Heart left ventricle (tissue), 16 donors: Measurements from ENCODE around the gene MZT2A. TPM values are rescaled to one million over a fixed set of nuclear protein-coding genes. Genes with fewer than 3 reads are reported as not detected.
"Not testable (repeated sequence)": the region's sequence is repeated elsewhere in the genome, so short reads cannot be mapped to it uniquely, and the experiment has no call there.

Experiments used
- ATAC-seq, 4 donors: fragments of 200-7000 bp; cut with Tn5 transposase; one replicate each; pipeline ENCODE4 v1.9.1; 2020 to 2022; ENCODE audit warnings: moderate library complexity in 4 of 4, mild to moderate bottlenecking in 3 of 4, moderate number of reproducible peaks in 1 of 4
- DNase-seq, 5 donors: peaks; one replicate each; pipeline ENCODE4 v3.0.0-alpha.2; 2020
- H3K27ac ChIP-seq, 12 donors: fragments of 200-600 bp; sonication (generic) in 4 of 12; one replicate each; pipeline versions ENCODE4 v1.5.0 to v1.8.0; 2016 to 2022; ENCODE audit warnings: mild to moderate bottlenecking in 2 of 12
- H3K27me3 ChIP-seq, 9 donors: fragments of 200-600 bp; sonication (generic) in 2 of 9; one replicate each; pipeline versions ENCODE4 v1.5.1 to v1.8.0; 2016 to 2022; ENCODE audit warnings: mild to moderate bottlenecking in 3 of 9
- H3K36me3 ChIP-seq, 9 donors: fragments of 200-600 bp; sonication (generic) in 2 of 9; one replicate each; pipeline versions ENCODE4 v1.5.0 to v1.8.0; 2018 to 2022; ENCODE audit warnings: mild to moderate bottlenecking in 2 of 9
- H3K4me1 ChIP-seq, 12 donors: fragments of 200-600 bp; sonication (generic) in 4 of 12; one replicate each; pipeline versions ENCODE4 v1.5.0 to v1.8.0; 2016 to 2022; ENCODE audit warnings: mild to moderate bottlenecking in 3 of 12
- H3K4me3 ChIP-seq, 12 donors: fragments of 200-600 bp; sonication (generic) in 4 of 12; one replicate each; pipeline versions ENCODE4 v1.5.0 to v1.8.0; 2017 to 2022; ENCODE audit warnings: mild to moderate bottlenecking in 9 of 12, moderate library complexity in 4 of 12
- H3K9me3 ChIP-seq, 12 donors: fragments of 200-600 bp; sonication (generic) in 4 of 12; one replicate each; pipeline versions ENCODE4 v1.5.0 to v1.8.0; 2016 to 2022; ENCODE audit warnings: mild to moderate bottlenecking in 1 of 12
- POLR2A ChIP-seq, 2 donors: fragments of 450-650 bp; IDR thresholded peaks; one replicate each; pipeline ENCODE4 v1.6.1; 2017; ENCODE audit warnings: antibody characterized with exemption in 2 of 2, mild to moderate bottlenecking in 2 of 2, moderate library complexity in 2 of 2
- WGBS, 4 donors: extraction: QIAGEN DNeasy Blood & Tissue Kit in 2 of 4; methylation state at CpG; one replicate each; pipeline versions ENCODE4 v1.1.5 to v1.1.7; 2013 to 2018; 5-methylcytosine and 5-hydroxymethylcytosine counted together
- intact Hi-C, 10 donors: fragments of 100-400 bp; cut with DNase I; formaldehyde crosslinking; loops; one replicate each; pipeline versions ENCODE4 v1.11.1 to v1.14.2; 2022
- microRNA-seq, 4 donors: library from miRNA; unstranded; fragments of <30 nt; microRNA quantifications; one replicate each; pipeline versions ENCODE4 to v1.2.0, GENCODE V29; 2017 to 2020
- polyA plus RNA-seq, 2 donors: library from polyadenylated mRNA; stranded (reverse); fragments of 200-250 nt; gene quantifications; one replicate each; pipeline ENCODE4 v1.2.3, GENCODE V29; 2013
- total RNA-seq, 9 donors: library from RNA; depleted of rRNA in 2 of 9; stranded (reverse); fragments of >200 nt in 2 of 9; fragmentation: NEBNext Ultra II Directional in 3 of 9; extraction: Animal tissue kit (Norgen Biotek cat#: 25700) in 3 of 9; gene quantifications; one replicate each; pipeline versions ENCODE4 v1.1.0 to v1.2.4, GENCODE V29; 2016 to 2023
- TF ChIP-seq, protein P1 (sequence below), 12 donors: fragments of 200-600 bp; sonication (generic) in 4 of 12; IDR thresholded peaks; one replicate each; pipeline versions ENCODE4 v1.5.0 to v1.8.0; 2018 to 2022; ENCODE audit warnings: antibody characterized with exemption in 12 of 12, mild to moderate bottlenecking in 5 of 12
- donor health status: ischemic (EF 13 %, LVEDD 7.1; RV severe dilation, severe dysfunction).
- donor health status: healthy with polysubstance abuse.
- donor health status: DM: no; HTN: yes; CAD: no.
- donor health status: DM: no; HTN: no; CAD: no.
- donor health status: ischemic (EF 25% LVEDD 6.9; RV normal size, moderate dysfunction).
- donor health status: ischemic (EF 25% LVEDD 5.7; RV mildly dilated, moderate dysfunction).
- donor health status: healthy.
- donor health status: DM: yes; HTN: yes; CAD: no.
- donor health status: ischemic (EF 35%, LVEDD 5.7; RV mildly dilated, moderate dysfunction).
- donor health status: nonischemic (EF 11% LVEDD 7.7; RV severe dilation, severe dysfunction).
- donor health status: DM: yes; HTN: yes; CAD: no.
- donor health status: PGD.
- donor health status: ischemic (EF 29% LVEDD 5.4; RV normal size, mild dysfunction).
- donor health status: nonischemic (EF 23%, LVEDD 6.1; RV moderate dilation, normal function).

The MZT2A gene
- total and polyA plus RNA-seq, 11 donors = 112 to 438 (median 203) TPM

DNA sequence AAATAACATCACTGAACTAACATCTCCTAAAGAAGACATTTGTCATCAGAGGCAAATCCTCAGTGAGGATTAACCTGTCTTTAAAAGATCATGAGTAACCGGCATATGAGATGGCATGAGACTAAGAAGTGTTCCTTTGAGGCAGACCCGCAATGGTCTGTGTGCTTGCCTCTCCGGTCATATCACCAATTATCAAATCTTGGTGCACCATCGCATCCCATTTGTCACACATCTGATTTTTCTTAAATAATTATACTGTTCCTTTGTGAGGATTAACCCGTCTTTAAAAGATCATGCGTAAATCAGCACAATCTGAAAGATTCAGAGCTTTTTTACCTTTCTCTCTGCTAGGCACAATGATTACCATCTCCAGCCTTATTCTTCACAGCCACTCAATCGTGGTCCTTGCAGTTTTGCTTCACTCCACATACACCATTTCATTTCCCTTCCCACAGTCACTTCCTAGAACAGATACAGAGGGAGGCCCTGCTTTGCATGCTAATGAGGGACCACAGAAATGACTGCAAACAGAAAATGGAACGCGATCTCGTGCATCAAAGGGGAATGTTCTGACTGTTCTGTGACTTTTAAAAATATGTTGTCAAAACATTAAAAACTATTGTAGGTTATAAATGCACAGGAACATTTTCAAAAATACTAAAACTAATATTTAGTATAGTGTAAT is 40.8 kb downstream of the MZT2A start:
- H3K36me3 ChIP-seq, H3K4me3 ChIP-seq, ATAC-seq, H3K27ac ChIP-seq, H3K4me1 ChIP-seq, H3K9me3 ChIP-seq, intact Hi-C loops, DNase-seq, H3K27me3 ChIP-seq: not testable (repeated sequence)
- 65 to 82% (median 71%) methylated on average over 7 to 10 of the region's 10 CpGs for WGBS, 4 donors

DNA sequence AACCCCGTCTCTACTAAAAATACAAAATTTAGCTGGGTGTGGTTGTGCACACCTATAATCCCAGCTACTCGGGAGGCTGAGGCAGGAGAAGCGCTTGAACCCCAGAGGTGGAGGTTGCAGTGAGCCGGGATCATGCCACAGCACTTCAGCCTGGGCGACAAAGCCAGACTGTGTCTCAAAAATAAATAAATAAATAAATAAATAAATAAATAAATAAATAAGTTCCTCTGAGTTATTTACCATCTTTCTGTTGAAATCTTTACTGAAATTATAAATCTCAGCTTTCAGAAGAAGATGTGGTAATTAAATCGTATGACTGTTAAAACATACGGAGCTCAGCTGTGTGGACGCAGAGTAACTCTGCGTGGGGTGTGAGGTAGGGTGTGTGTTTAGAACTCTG is 44.2 kb downstream of the MZT2A start:
- H3K9me3 ChIP-seq, H3K27ac ChIP-seq, DNase-seq, H3K4me1 ChIP-seq, H3K27me3 ChIP-seq, H3K36me3 ChIP-seq, intact Hi-C loops, ATAC-seq, H3K4me3 ChIP-seq: not testable (repeated sequence)
- 78 to 95% (median 89%) methylated on average over 3 to 9 of the region's 9 CpGs for WGBS, 4 donors

DNA sequence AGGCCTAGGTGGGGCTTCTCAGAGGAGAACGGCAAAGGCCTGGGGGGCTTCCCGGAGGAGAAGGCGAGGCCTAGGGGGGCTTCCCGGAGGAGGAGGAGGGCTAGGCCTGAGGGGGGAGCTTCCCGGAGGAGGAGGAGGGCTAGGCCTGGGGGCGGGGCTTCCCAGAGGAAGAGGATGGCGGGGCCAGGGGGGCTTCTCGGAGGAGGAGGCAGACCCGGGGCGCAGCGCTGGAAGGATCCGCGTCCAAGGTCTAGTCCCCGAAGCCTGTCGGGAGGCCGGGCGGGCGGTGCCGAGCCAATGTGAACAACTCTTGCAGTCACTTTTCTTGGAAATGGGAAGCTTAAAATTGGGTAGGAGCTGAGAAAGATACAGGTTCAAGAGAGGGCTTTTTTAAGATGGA is 46.3 kb downstream of the MZT2A start:
- WGBS, 4 donors = 89 to 95% (median 94%) methylated on average over 19 of the region's 19 CpGs
- TF ChIP-seq POLR2A (IDR thresholded peaks at IDR 0.05) = no peak
- TF ChIP-seq, protein P1, sequence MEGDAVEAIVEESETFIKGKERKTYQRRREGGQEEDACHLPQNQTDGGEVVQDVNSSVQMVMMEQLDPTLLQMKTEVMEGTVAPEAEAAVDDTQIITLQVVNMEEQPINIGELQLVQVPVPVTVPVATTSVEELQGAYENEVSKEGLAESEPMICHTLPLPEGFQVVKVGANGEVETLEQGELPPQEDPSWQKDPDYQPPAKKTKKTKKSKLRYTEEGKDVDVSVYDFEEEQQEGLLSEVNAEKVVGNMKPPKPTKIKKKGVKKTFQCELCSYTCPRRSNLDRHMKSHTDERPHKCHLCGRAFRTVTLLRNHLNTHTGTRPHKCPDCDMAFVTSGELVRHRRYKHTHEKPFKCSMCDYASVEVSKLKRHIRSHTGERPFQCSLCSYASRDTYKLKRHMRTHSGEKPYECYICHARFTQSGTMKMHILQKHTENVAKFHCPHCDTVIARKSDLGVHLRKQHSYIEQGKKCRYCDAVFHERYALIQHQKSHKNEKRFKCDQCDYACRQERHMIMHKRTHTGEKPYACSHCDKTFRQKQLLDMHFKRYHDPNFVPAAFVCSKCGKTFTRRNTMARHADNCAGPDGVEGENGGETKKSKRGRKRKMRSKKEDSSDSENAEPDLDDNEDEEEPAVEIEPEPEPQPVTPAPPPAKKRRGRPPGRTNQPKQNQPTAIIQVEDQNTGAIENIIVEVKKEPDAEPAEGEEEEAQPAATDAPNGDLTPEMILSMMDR (IDR thresholded peaks at IDR 0.05) = no peak
- Histone ChIP-seq H3K4me1 (no peaks in the 10 kb centered on the region), H3K36me3 (no peaks in the 10 kb centered on the region), H3K27me3 (no peaks in the 10 kb centered on the region), H3K27ac (no peak overlapping the region), H3K4me3 (no peak overlapping the region), H3K9me3 (no peaks in the 10 kb centered on the region)
- ATAC-seq = no peak
- intact Hi-C loops = no loop called here
- peak in 1 of 5 donors; percentile 58 for DNase-seq

- H3K4me1 ChIP-seq, H3K27ac ChIP-seq, DNase-seq, H3K9me3 ChIP-seq, intact Hi-C loops, H3K4me3 ChIP-seq, ATAC-seq, H3K36me3 ChIP-seq, H3K27me3 ChIP-seq: not testable (repeated sequence)
- 94 to 96% (median 96%) methylated on average over 20 to 21 of the region's 21 CpGs; no CpG with 5 or more reads in 1 of the 4 donors for WGBS, 4 donors
Measured at GRCh38 chr2:131445515-131445797, 46.7 kb downstream of the MZT2A start.

GRCh38 chr2:131444736-131445514 is 47.3 kb downstream of the MZT2A start:
- intact Hi-C loops, H3K9me3 ChIP-seq, H3K27ac ChIP-seq, H3K27me3 ChIP-seq, H3K4me1 ChIP-seq, DNase-seq, H3K36me3 ChIP-seq: not testable (repeated sequence)
- peak in 1 of 4 donors; percentile 28 for ATAC-seq
- H3K4me3 ChIP-seq = peak overlapping the region in 1 of 12 donors; percentile 16
- 74 to 96% (median 87%) methylated on average over 60 to 89 of the region's 90 CpGs for WGBS, 4 donors

DNA sequence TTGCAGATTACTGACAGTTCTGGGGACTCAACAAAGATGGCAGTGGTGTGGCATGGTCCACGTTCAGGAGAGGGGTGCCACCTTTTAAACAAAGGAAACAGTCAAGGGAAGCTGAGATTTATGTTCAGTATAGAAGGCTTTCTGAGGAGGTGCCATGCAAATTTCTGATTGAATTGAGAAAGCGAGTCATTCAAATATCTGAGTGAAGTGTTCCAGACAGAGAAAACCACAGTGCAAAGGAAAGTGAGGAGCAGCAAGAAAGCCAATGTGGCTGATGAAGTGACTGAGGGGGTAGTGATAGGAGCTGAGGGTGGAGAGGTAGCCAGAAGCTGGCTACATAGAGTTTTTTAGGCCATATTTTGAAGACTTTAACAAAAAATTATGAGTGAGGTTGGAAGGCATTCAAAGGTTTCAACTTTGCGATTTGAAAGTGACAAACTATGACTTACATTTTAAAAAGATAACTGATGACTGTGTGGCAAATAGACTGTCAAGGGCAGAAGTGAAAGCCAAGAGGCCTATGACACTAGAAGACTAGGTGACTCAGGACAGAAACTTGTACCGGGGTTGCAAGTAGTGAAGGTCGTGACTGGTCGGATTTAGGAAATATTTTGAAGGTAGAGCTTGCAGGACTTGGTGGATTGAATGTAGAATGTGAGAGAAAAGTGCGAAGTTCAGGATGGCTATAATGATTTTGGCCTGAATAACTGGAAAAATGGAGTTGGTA is 51.3 kb downstream of the MZT2A start:
- H3K27ac ChIP-seq, H3K36me3 ChIP-seq, H3K27me3 ChIP-seq, ATAC-seq, H3K4me1 ChIP-seq, intact Hi-C loops, DNase-seq, H3K4me3 ChIP-seq, H3K9me3 ChIP-seq: not testable (repeated sequence)
- 68 to 80% (median 72%) methylated on average over 7 of the region's 7 CpGs for WGBS, 4 donors

Small RNA genes lying within 50 kb of the gene (microRNA-seq; reads per million reads assigned to microRNA genes)
- 0 to 0.26 (median 0) reads per million in 4 donors for gene MIR4784

Other genes starting within 250 kb of the MZT2A start
- under 1 TPM in 4 of 9 donors, not detected in 5; 0.11 to 0.18 (median 0.13) TPM for gene RAB6D, start 128.2 kb downstream of the MZT2A start, total RNA-seq
- gene RAB6D, start 128.2 kb downstream of the MZT2A start, polyA plus RNA-seq = not detected
- gene TUBA3D, start 16.3 kb downstream of the MZT2A start, total RNA-seq = 100 to 1,000 TPM in 4 of 9 donors, 10 to 100 TPM in 2, 1 to 10 TPM in 3; 5.5 to 835 (median 94.9) TPM
- gene TUBA3D, start 16.3 kb downstream of the MZT2A start, polyA plus RNA-seq = 100 to 1,000 TPM; 106 to 831 TPM
- gene CCDC74A, start 35.5 kb upstream of the MZT2A start, total RNA-seq = 1 to 10 TPM in 6 of 9 donors, under 1 TPM in 3; 0.46 to 2.7 (median 1.6) TPM
- 1 to 10 TPM; 1.0 to 1.1 TPM for gene CCDC74A, start 35.5 kb upstream of the MZT2A start, polyA plus RNA-seq